HG02623 (cell line): ENCODE results near the gene CDPF1.
A peak's percentile ranks its signal among the peaks of the same experiment; 100 is the strongest.
"Not testable (repeated sequence)": the region's sequence is repeated elsewhere in the genome, so short reads cannot be mapped to it uniquely, and the experiment has no call there.

Experiments
- ATAC-seq: cut with Tn5 transposase; IDR thresholded peaks from one replicate; pipeline ENCODE4 v1.9.1; 2021; ENCODE audit warnings: moderate library complexity; ENCODE audit not compliant: unreplicated experiment

Gene CDPF1

GRCh38 chr22:46281866-46282678 lies 32.0 kb upstream of the CDPF1 start:
- ATAC-seq, result no peak

- ATAC-seq, result no peak
Observed at GRCh38 chr22:46280999-46281623, 31.0 kb upstream of the CDPF1 start.

- no peak for ATAC-seq
Observed at GRCh38 chr22:46280063-46280817, 30.1 kb upstream of the CDPF1 start.

GRCh38 chr22:46278656-46279645 lies 28.9 kb upstream of the CDPF1 start:
- ATAC-seq, result no peak

- no peak for ATAC-seq
Observed at GRCh38 chr22:46276563-46276962, 26.5 kb upstream of the CDPF1 start.

- no peak for ATAC-seq
Observed at GRCh38 chr22:46275455-46276122, 25.5 kb upstream of the CDPF1 start.

- no peak for ATAC-seq
Observed at GRCh38 chr22:46274381-46274780, 24.3 kb upstream of the CDPF1 start.

- no peak for ATAC-seq
Observed at GRCh38 chr22:46273432-46274148, 23.5 kb upstream of the CDPF1 start.

GRCh38 chr22:46272762-46273431 lies 22.8 kb upstream of the CDPF1 start:
- ATAC-seq, result no peak

GRCh38 chr22:46272196-46272595 lies 22.1 kb upstream of the CDPF1 start:
- ATAC-seq, result no peak

GRCh38 chr22:46269564-46269963 lies 19.5 kb upstream of the CDPF1 start:
- ATAC-seq, result no peak

GRCh38 chr22:46267431-46268279 lies 17.6 kb upstream of the CDPF1 start, which contains the start of gene TTC38:
Gene TTC38, plus strand, starts transcription at chr22:46268008. Its CDS starts 32 bp downstream, at chr22:46268040.
- ATAC-seq, result peak; percentile 71

GRCh38 chr22:46265627-46266026 lies 15.5 kb upstream of the CDPF1 start:
- not testable (repeated sequence) for ATAC-seq

GRCh38 chr22:46264520-46264919 lies 14.4 kb upstream of the CDPF1 start:
- ATAC-seq, result not testable (repeated sequence)

GRCh38 chr22:46263216-46263590 lies 13.1 kb upstream of the CDPF1 start, which contains the start of gene PKDREJ:
Gene PKDREJ, minus strand, starts transcription at chr22:46263343. Its CDS starts 21 bp downstream, at chr22:46263322.
- no peak for ATAC-seq

- no peak for ATAC-seq
Observed at GRCh38 chr22:46262449-46263215, 12.5 kb upstream of the CDPF1 start.

- ATAC-seq, result no peak
Observed at GRCh38 chr22:46260038-46260437, 9.9 kb upstream of the CDPF1 start.
